Tibial nerve (tissue), 4 donors: ENCODE data around the gene TRAPPC13.

Source experiments
- CTCF ChIP-seq, 5 experiments: fragments of 200-600 bp in 3 of 5; fragments of 450-650 bp in 2 of 5; sonication (generic) in 3 of 5; IDR thresholded peaks; one replicate each; pipeline ENCODE4 v1.5.1; 2016 to 2019; ENCODE audit warnings: antibody characterized with exemption in 5 of 5, mild to moderate bottlenecking in 3 of 5, moderate library complexity in 2 of 5
- EP300 ChIP-seq, 2 donors: sonication (generic); formaldehyde crosslinking; IDR thresholded peaks; one replicate each; pipeline ENCODE4 v1.6.1; 2017; ENCODE audit warnings: antibody characterized with exemption in 2 of 2, mild to moderate bottlenecking in 1 of 2
- POLR2A ChIP-seq, 2 donors: fragments of 450-650 bp; IDR thresholded peaks; one replicate each; pipeline ENCODE4 v1.6.1; 2017; ENCODE audit warnings: antibody characterized with exemption in 2 of 2, mild to moderate bottlenecking in 2 of 2, moderate library complexity in 2 of 2

GRCh38 chr5:65693121-65693520, 68.3 kb downstream of the TRAPPC13 start:
- TF ChIP-seq CTCF (IDR thresholded peaks at IDR 0.05), result no peak
- TF ChIP-seq POLR2A (IDR thresholded peaks at IDR 0.05), result no peak
- TF ChIP-seq EP300 (IDR thresholded peaks at IDR 0.05), result no peak
